ENCODE data around the gene GPAM.

GRCh38 chr10:112225771-112226438 lies 42.3 kb upstream of the GPAM start:
- TF ChIP-seq POLR2A (IDR thresholded peaks at IDR 0.05; ENCODE audit: low read depth) (no peak), CTCF (IDR thresholded peaks at IDR 0.05) (no peak), POLR2AphosphoS5 (IDR thresholded peaks at IDR 0.05) (no peak)
